H1 (cell line): ENCODE measurements around the gene COL5A1. TPM values are rescaled to one million over a fixed set of nuclear protein-coding genes. Genes with fewer than 3 reads are reported as not detected.

Source experiments
- CHD1 ChIP-seq: IDR thresholded peaks from 2 replicates; pipeline ENCODE4 v1.6.1; 2012; ENCODE audit warnings: low read depth, low read length, improper control_type of control experiment
- EP300 ChIP-seq, 2 experiments: IDR thresholded peaks; 1 replicate in 1 of 2; 2 replicates in 1 of 2; pipeline ENCODE4 v1.6.1; 2011 to 2012; ENCODE audit warnings: low read depth in 2 of 2, low read length in 2 of 2, mild to moderate bottlenecking in 2 of 2, borderline replicate concordance in 1 of 2, inconsistent platforms in 1 of 2, moderate library complexity in 1 of 2
- HDAC6 ChIP-seq: IDR thresholded peaks from one replicate; pipeline ENCODE4 v1.7.1; 2012; ENCODE audit warnings: low read depth, mild to moderate bottlenecking, inconsistent platforms, low read length, moderate library complexity
- RFX5 ChIP-seq: IDR thresholded peaks from 2 replicates; pipeline ENCODE4 v1.6.1; 2011; ENCODE audit warnings: low read depth, low read length, improper control_type of control experiment, borderline replicate concordance
- RXRA ChIP-seq: IDR thresholded peaks from 2 replicates; pipeline ENCODE4 v1.6.1; 2011; ENCODE audit warnings: low read depth, mild to moderate bottlenecking, low read length, moderate library complexity; ENCODE audit not compliant: insufficient read depth
- SRF ChIP-seq: IDR thresholded peaks from 2 replicates; pipeline ENCODE4 v1.6.1; 2011; ENCODE audit warnings: mild to moderate bottlenecking, low read depth, low read length, moderate library complexity
- polyA plus RNA-seq, 7 experiments: library from polyadenylated mRNA; depleted of rRNA in 3 of 7; stranded (reverse) in 5 of 7; unstranded in 2 of 7; fragments of >200 nt in 5 of 7; fragments of 200-250 nt in 2 of 7; gene quantifications; 1 replicate in 5 of 7; 2 replicates in 1 of 7; 4 replicates in 1 of 7; pipeline versions ENCODE4 v1.2.1 to v1.2.3, GENCODE V29; 2011 to 2013; ENCODE audit warnings: missing spikeins in 2 of 7, mixed read lengths in 2 of 7
- total RNA-seq: library from RNA; stranded (reverse); fragmentation: NEBNext Ultra II Directional; extraction: Animal tissue kit (Norgen Biotek cat#: 25700); gene quantifications from 2 replicates; pipeline ENCODE4 v1.2.1, GENCODE V29; 2021
- TF ChIP-seq, protein P1 (sequence below): fragments of 300-600 bp; sonication (generic); IDR thresholded peaks from 2 replicates; pipeline ENCODE4 v1.7.1; 2012; ENCODE audit warnings: low read length, moderate library complexity, mild to moderate bottlenecking, inconsistent platforms; ENCODE audit not compliant: insufficient replicate concordance
- TF ChIP-seq, protein P2 (sequence below): IDR thresholded peaks from 2 replicates; pipeline ENCODE4 v1.6.1; 2012; ENCODE audit warnings: inconsistent platforms
- TF ChIP-seq, protein P3 (sequence below): IDR thresholded peaks from 2 replicates; pipeline ENCODE4 v1.6.1; 2012; ENCODE audit warnings: low read length, inconsistent platforms

COL5A1 gene
- total and polyA plus RNA-seq, 2 of the 8 experiments (the other 6 are each of a cell fraction or from before 2014, with no cell fraction given): 3.8 to 12.0 TPM

DNA sequence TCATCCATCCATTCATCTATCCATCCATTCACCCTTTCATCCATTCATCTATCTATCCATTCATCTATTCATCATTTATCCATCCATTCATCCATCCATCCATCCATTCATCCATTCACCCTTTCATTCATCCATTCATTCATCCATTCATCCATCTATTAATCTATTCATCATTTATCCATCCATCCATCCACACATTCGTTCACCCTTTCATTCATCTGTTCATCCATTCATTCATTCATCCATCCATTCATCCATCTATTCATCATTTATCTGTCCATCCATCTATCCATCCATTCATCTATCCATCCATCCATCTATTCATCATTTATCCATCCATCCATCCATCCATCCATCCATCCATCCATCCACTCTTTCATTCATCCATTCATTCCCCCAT, 205.1 kb downstream of the COL5A1 start (continued):
- TF ChIP-seq, protein P1, sequence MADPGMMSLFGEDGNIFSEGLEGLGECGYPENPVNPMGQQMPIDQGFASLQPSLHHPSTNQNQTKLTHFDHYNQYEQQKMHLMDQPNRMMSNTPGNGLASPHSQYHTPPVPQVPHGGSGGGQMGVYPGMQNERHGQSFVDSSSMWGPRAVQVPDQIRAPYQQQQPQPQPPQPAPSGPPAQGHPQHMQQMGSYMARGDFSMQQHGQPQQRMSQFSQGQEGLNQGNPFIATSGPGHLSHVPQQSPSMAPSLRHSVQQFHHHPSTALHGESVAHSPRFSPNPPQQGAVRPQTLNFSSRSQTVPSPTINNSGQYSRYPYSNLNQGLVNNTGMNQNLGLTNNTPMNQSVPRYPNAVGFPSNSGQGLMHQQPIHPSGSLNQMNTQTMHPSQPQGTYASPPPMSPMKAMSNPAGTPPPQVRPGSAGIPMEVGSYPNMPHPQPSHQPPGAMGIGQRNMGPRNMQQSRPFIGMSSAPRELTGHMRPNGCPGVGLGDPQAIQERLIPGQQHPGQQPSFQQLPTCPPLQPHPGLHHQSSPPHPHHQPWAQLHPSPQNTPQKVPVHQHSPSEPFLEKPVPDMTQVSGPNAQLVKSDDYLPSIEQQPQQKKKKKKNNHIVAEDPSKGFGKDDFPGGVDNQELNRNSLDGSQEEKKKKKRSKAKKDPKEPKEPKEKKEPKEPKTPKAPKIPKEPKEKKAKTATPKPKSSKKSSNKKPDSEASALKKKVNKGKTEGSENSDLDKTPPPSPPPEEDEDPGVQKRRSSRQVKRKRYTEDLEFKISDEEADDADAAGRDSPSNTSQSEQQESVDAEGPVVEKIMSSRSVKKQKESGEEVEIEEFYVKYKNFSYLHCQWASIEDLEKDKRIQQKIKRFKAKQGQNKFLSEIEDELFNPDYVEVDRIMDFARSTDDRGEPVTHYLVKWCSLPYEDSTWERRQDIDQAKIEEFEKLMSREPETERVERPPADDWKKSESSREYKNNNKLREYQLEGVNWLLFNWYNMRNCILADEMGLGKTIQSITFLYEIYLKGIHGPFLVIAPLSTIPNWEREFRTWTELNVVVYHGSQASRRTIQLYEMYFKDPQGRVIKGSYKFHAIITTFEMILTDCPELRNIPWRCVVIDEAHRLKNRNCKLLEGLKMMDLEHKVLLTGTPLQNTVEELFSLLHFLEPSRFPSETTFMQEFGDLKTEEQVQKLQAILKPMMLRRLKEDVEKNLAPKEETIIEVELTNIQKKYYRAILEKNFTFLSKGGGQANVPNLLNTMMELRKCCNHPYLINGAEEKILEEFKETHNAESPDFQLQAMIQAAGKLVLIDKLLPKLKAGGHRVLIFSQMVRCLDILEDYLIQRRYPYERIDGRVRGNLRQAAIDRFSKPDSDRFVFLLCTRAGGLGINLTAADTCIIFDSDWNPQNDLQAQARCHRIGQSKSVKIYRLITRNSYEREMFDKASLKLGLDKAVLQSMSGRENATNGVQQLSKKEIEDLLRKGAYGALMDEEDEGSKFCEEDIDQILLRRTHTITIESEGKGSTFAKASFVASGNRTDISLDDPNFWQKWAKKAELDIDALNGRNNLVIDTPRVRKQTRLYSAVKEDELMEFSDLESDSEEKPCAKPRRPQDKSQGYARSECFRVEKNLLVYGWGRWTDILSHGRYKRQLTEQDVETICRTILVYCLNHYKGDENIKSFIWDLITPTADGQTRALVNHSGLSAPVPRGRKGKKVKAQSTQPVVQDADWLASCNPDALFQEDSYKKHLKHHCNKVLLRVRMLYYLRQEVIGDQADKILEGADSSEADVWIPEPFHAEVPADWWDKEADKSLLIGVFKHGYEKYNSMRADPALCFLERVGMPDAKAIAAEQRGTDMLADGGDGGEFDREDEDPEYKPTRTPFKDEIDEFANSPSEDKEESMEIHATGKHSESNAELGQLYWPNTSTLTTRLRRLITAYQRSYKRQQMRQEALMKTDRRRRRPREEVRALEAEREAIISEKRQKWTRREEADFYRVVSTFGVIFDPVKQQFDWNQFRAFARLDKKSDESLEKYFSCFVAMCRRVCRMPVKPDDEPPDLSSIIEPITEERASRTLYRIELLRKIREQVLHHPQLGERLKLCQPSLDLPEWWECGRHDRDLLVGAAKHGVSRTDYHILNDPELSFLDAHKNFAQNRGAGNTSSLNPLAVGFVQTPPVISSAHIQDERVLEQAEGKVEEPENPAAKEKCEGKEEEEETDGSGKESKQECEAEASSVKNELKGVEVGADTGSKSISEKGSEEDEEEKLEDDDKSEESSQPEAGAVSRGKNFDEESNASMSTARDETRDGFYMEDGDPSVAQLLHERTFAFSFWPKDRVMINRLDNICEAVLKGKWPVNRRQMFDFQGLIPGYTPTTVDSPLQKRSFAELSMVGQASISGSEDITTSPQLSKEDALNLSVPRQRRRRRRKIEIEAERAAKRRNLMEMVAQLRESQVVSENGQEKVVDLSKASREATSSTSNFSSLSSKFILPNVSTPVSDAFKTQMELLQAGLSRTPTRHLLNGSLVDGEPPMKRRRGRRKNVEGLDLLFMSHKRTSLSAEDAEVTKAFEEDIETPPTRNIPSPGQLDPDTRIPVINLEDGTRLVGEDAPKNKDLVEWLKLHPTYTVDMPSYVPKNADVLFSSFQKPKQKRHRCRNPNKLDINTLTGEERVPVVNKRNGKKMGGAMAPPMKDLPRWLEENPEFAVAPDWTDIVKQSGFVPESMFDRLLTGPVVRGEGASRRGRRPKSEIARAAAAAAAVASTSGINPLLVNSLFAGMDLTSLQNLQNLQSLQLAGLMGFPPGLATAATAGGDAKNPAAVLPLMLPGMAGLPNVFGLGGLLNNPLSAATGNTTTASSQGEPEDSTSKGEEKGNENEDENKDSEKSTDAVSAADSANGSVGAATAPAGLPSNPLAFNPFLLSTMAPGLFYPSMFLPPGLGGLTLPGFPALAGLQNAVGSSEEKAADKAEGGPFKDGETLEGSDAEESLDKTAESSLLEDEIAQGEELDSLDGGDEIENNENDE: no peak
- TF ChIP-seq, protein P2, sequence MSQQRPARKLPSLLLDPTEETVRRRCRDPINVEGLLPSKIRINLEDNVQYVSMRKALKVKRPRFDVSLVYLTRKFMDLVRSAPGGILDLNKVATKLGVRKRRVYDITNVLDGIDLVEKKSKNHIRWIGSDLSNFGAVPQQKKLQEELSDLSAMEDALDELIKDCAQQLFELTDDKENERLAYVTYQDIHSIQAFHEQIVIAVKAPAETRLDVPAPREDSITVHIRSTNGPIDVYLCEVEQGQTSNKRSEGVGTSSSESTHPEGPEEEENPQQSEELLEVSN: no peak
- no peak for TF ChIP-seq SRF
- TF ChIP-seq HDAC6: no peak
- no peak for TF ChIP-seq RXRA
- TF ChIP-seq, protein P3, sequence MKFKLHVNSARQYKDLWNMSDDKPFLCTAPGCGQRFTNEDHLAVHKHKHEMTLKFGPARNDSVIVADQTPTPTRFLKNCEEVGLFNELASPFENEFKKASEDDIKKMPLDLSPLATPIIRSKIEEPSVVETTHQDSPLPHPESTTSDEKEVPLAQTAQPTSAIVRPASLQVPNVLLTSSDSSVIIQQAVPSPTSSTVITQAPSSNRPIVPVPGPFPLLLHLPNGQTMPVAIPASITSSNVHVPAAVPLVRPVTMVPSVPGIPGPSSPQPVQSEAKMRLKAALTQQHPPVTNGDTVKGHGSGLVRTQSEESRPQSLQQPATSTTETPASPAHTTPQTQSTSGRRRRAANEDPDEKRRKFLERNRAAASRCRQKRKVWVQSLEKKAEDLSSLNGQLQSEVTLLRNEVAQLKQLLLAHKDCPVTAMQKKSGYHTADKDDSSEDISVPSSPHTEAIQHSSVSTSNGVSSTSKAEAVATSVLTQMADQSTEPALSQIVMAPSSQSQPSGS: no peak
- TF ChIP-seq EP300 (IDR thresholded peaks at IDR 0.05; ENCODE audit: borderline replicate concordance in 1 of 2, low read depth in 2 of 2, low read length in 2 of 2): no peak
- TF ChIP-seq CHD1: no peak
- TF ChIP-seq RFX5: no peak
